Endometrium (tissue), 2 donors: Measurements from ENCODE around the gene COPS7A.
A peak's percentile ranks its signal among the peaks of the same experiment; 100 is the strongest.

ENCODE experiments used
- FAIRE-seq: peaks from 2 replicates; lab custom pipeline; 2012; peaks lifted over from hg19 to GRCh38; lab: Jason Lieb, UNC
- donor health status: control.
- donor health status: control.

COPS7A gene

GRCh38 chr12:6723607-6724408 is at the start of gene COPS7A:
Gene COPS7A (plus strand): TSS chr12:6724046. CDS start chr12:6724657, 611 bp downstream.
- FAIRE-seq = peak; percentile 97

GRCh38 chr12:6676962-6677361 is 46.9 kb upstream of the COPS7A start:
- FAIRE-seq = no peak

- no peak for FAIRE-seq
These were observed 39.2 kb upstream of the COPS7A start for GRCh38 chr12:6684609-6685008.

GRCh38 chr12:6685814-6686213 is 38.0 kb upstream of the COPS7A start:
- no peak for FAIRE-seq

- no peak for FAIRE-seq
These were observed 35.3 kb upstream of the COPS7A start for GRCh38 chr12:6688543-6688998.

- FAIRE-seq = peak; percentile 93
These were observed 34.6 kb upstream of the COPS7A start, which contains the start of gene ZNF384 for GRCh38 chr12:6688999-6689882. Gene ZNF384 (minus strand): TSS chr12:6689375. CDS start chr12:6679520, 9,855 bp downstream.

GRCh38 chr12:6691473-6691872 is 32.4 kb upstream of the COPS7A start:
- FAIRE-seq = no peak

GRCh38 chr12:6692888-6693287 is 31.0 kb upstream of the COPS7A start:
- no peak for FAIRE-seq

GRCh38 chr12:6693832-6694355 is 30.0 kb upstream of the COPS7A start:
- no peak for FAIRE-seq

- no peak for FAIRE-seq
These were observed 29.1 kb upstream of the COPS7A start for GRCh38 chr12:6694701-6695100.

- FAIRE-seq = no peak
These were observed 28.4 kb upstream of the COPS7A start for GRCh38 chr12:6695313-6696045.

GRCh38 chr12:6696690-6697583 is 26.9 kb upstream of the COPS7A start:
- no peak for FAIRE-seq

- FAIRE-seq = no peak
These were observed 26.1 kb upstream of the COPS7A start for GRCh38 chr12:6697584-6698351.

GRCh38 chr12:6698352-6699046 is 25.3 kb upstream of the COPS7A start:
- no peak for FAIRE-seq

- no peak for FAIRE-seq
These were observed 24.4 kb upstream of the COPS7A start for GRCh38 chr12:6699259-6699988.

GRCh38 chr12:6699989-6700645 is 23.7 kb upstream of the COPS7A start:
- FAIRE-seq = no peak

- no peak for FAIRE-seq
These were observed 23.2 kb upstream of the COPS7A start, which contains the start of gene PIANP for GRCh38 chr12:6700646-6701051. Gene PIANP (minus strand): TSS chr12:6700815. CDS start chr12:6698061, 2,754 bp downstream.
